HG03342 (cell line): ENCODE data around the gene TMTC1.

Experiments
- ATAC-seq: cut with Tn5 transposase; IDR thresholded peaks from one replicate; pipeline ENCODE4 v1.9.1; 2021; ENCODE audit warnings: mild to moderate bottlenecking, moderate library complexity; ENCODE audit not compliant: unreplicated experiment

The TMTC1 gene

GRCh38 chr12:29497588-29497987 is 286.2 kb downstream of the TMTC1 start, which contains the start of gene OVCH1:
Gene OVCH1 (minus strand): TSS chr12:29497686. CDS start chr12:29497686, 0 bp downstream.
- no peak for ATAC-seq

- no peak for ATAC-seq
Observed at GRCh38 chr12:29492891-29493290, 290.9 kb downstream of the TMTC1 start.

- ATAC-seq = no peak
Observed at GRCh38 chr12:29486972-29487371, 296.8 kb downstream of the TMTC1 start.

- ATAC-seq = no peak
Observed at GRCh38 chr12:29463198-29463597, 320.5 kb downstream of the TMTC1 start.

- no peak for ATAC-seq
Observed at GRCh38 chr12:29460082-29460481, 323.7 kb downstream of the TMTC1 start.

GRCh38 chr12:29455087-29455486 is 328.7 kb downstream of the TMTC1 start:
- no peak for ATAC-seq

- no peak for ATAC-seq
Observed at GRCh38 chr12:29451888-29452287, 331.9 kb downstream of the TMTC1 start.
